Colonic mucosa (tissue), 4 donors: ENCODE data around the gene MYL7. TPM values are rescaled to one million over a fixed set of nuclear protein-coding genes. Genes with fewer than 3 reads are reported as not detected.

Experiments used
- DNase-seq: peaks from one replicate; pipeline ENCODE4 v3.0.0-alpha.2; 2020
- H3K27ac ChIP-seq: fragments of 200-600 bp; one replicate; pipeline ENCODE4 v1.8.0; 2021
- H3K27me3 ChIP-seq: fragments of 200-600 bp; one replicate; pipeline ENCODE4 v1.8.0; 2021
- H3K36me3 ChIP-seq: fragments of 200-600 bp; one replicate; pipeline ENCODE4 v1.8.0; 2021
- H3K4me1 ChIP-seq: fragments of 200-600 bp; one replicate; pipeline ENCODE4 v1.8.0; 2021; ENCODE audit warnings: mild to moderate bottlenecking
- H3K4me3 ChIP-seq: fragments of 200-600 bp; one replicate; pipeline ENCODE4 v1.8.0; 2021
- H3K9ac ChIP-seq, 2 donors: one replicate each; pipeline ENCODE4 v1.7.0; 2013; ENCODE audit warnings: control low read depth in 2 of 2, low read depth in 2 of 2, low read length in 2 of 2
- H3K9me3 ChIP-seq: fragments of 200-600 bp; one replicate; pipeline ENCODE4 v1.8.0; 2021
- intact Hi-C: fragments of 100-400 bp; cut with DNase I; formaldehyde crosslinking; loops from one replicate; pipeline ENCODE4 v1.14.1; 2022
- total RNA-seq, 2 donors: library from RNA; stranded (reverse); fragmentation: NEBNext Ultra II Directional in 1 of 2; extraction: Animal tissue kit (Norgen Biotek cat#: 25700) in 1 of 2; gene quantifications; one replicate each; pipeline ENCODE4 v1.2.1, GENCODE V29; 2021
- TF ChIP-seq, protein P1 (sequence below): fragments of 200-600 bp; IDR thresholded peaks from one replicate; pipeline ENCODE4 v1.8.0; 2022; ENCODE audit warnings: antibody characterized with exemption, mild to moderate bottlenecking
- donor health status: healthy.
- donor health status: DM: no; HTN: no; CAD: no.
- donor health status: DM: no; HTN: no; CAD: no.

The MYL7 gene
- total RNA-seq, 2 donors from 2014 or later, result 2.2 TPM; not detected in 1

DNA sequence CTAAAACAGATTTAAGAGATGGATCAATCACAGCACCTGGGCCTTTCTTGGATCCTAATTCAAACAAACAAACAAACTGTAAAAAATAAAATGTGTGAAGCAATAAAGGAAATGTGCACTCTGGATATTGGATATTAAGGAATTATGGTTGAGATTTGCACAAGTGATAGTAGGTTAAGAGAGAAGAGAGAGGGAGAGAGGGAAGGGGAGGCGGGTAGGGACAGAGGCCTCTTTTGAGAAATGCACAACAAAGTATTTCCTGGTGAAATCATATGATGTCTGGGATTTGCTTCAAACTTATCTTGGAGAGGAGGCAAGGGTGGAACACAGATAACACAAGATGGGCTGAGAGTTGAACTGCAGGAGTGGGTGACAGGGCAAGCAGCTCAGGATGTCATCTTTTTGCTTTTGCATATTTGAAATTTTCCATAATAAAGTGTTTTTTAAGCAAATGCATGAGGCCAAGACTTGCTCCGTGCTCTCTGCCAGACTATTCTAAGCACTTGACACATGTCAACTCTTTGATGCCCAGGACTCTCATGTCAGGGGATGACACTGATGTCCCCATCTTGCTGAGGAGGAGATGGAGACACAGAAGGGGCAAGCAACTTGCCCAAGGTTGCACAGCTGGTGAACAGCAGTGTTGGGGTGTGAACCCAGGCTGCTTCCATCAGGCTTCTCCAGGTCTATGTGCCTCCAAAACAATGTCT lies 46.1 kb downstream of the MYL7 start:
- no peak overlapping the region for H3K9ac ChIP-seq
- H3K27ac ChIP-seq, result no peak overlapping the region
- H3K4me1 ChIP-seq, result no peaks in the 10 kb centered on the region
- DNase-seq, result no peak
- no peak overlapping the region for H3K4me3 ChIP-seq
- H3K36me3 ChIP-seq, result no peaks in the 10 kb centered on the region
- TF ChIP-seq, protein P1, sequence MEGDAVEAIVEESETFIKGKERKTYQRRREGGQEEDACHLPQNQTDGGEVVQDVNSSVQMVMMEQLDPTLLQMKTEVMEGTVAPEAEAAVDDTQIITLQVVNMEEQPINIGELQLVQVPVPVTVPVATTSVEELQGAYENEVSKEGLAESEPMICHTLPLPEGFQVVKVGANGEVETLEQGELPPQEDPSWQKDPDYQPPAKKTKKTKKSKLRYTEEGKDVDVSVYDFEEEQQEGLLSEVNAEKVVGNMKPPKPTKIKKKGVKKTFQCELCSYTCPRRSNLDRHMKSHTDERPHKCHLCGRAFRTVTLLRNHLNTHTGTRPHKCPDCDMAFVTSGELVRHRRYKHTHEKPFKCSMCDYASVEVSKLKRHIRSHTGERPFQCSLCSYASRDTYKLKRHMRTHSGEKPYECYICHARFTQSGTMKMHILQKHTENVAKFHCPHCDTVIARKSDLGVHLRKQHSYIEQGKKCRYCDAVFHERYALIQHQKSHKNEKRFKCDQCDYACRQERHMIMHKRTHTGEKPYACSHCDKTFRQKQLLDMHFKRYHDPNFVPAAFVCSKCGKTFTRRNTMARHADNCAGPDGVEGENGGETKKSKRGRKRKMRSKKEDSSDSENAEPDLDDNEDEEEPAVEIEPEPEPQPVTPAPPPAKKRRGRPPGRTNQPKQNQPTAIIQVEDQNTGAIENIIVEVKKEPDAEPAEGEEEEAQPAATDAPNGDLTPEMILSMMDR, result no peak
- H3K27me3 ChIP-seq, result no peaks in the 10 kb centered on the region
- intact Hi-C loops, result no loop called here
- H3K9me3 ChIP-seq, result no peaks in the 10 kb centered on the region

DNA sequence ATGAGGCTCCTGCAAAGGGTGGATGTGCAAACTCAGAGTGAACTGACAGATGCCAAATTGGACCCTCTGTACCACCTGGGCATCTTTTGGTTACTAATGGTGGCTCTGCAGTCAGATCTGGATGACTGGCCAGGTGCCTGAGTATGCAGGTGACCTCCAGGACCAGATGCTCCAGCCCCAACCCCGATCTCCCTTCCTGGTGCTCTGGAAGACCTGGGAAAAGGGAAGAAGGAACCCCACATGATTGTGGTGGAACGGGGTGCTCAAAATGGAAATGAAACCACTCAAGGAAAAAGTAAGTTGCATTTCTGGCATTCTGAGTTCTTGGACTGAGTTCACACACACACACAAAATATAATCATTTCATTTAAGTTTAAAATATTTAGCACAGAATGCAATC lies 46.8 kb downstream of the MYL7 start:
- no peak overlapping the region for H3K27ac ChIP-seq
- TF ChIP-seq, protein P1, result no peak
- DNase-seq, result no peak

DNA sequence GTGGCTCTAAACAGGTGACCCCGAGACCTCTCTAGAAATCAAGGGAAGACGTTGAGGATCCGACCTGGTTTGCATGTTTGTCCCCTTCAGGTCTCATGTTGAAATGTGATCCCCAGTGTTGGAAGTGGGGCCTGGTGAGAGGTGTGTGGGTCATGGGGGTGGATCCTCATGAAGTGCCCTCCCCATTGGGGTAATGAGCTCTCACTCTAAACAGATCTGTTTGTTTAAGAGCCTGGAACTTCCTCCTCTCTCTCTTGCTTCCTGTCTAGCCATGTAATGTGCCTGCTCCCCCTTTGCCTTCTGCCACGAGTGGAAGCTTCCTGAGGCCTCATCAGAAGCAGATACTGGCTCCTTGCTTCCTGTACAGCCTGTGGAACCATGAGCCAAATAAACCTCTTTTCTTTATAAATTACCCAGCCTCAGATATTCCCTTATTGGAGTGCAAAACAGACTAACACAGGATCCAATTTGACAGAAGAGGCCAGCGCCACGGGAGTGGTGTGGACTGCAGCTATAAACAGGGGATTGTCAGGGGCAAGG lies 48.0 kb downstream of the MYL7 start:
- no peak for DNase-seq
- TF ChIP-seq, protein P1, result no peak
- no peaks in the 10 kb centered on the region for H3K4me1 ChIP-seq
- no peak overlapping the region for H3K9ac ChIP-seq
- no peaks in the 10 kb centered on the region for H3K9me3 ChIP-seq
- no peaks in the 10 kb centered on the region for H3K36me3 ChIP-seq
- H3K27ac ChIP-seq, result no peak overlapping the region
- no peak overlapping the region for H3K4me3 ChIP-seq
- intact Hi-C loops, result no loop called here
- H3K27me3 ChIP-seq, result no peaks in the 10 kb centered on the region

More for the DNA sequence above, 46.8 kb downstream of the MYL7 start:
- no peak overlapping the region for H3K9ac ChIP-seq
- intact Hi-C loops, result no loop called here
- H3K4me1 ChIP-seq, result no peaks in the 10 kb centered on the region
- no peaks in the 10 kb centered on the region for H3K36me3 ChIP-seq
- no peaks in the 10 kb centered on the region for H3K9me3 ChIP-seq
- no peaks in the 10 kb centered on the region for H3K27me3 ChIP-seq
- H3K4me3 ChIP-seq, result no peak overlapping the region

Other genes with a start within 250 kb of the MYL7 start
- gene URGCP, start 234.7 kb downstream of the MYL7 start, total RNA-seq, result 10 to 100 TPM; 45.5 to 65.7 TPM
- 10 to 100 TPM in 1 of 2 donors, 1 to 10 TPM in 1; 8.9 to 12.8 TPM for gene UBE2D4, start 214.9 kb downstream of the MYL7 start, total RNA-seq
- not detected for gene SPDYE1, start 143.4 kb downstream of the MYL7 start, total RNA-seq
- gene DBNL, start 96.6 kb downstream of the MYL7 start, total RNA-seq, result 100 to 1,000 TPM in 1 of 2 donors, 10 to 100 TPM in 1; 81.4 to 106 TPM
- gene PGAM2, start 75.8 kb downstream of the MYL7 start, total RNA-seq, result under 1 TPM; 0.29 to 0.52 TPM
- gene POLM, start 58.8 kb downstream of the MYL7 start, total RNA-seq, result 10 to 100 TPM; 17.2 to 25.9 TPM
- gene AEBP1, start 37.0 kb downstream of the MYL7 start, total RNA-seq, result 10 to 100 TPM; 21.4 to 30.4 TPM
- 100 to 1,000 TPM in 1 of 2 donors, 10 to 100 TPM in 1; 54.8 to 161 TPM for gene POLD2, start 17.8 kb downstream of the MYL7 start, total RNA-seq
- gene GCK, start 48.1 kb upstream of the MYL7 start, total RNA-seq, result under 1 TPM; 0.17 to 0.19 TPM
- 100 to 1,000 TPM in 1 of 2 donors, 10 to 100 TPM in 1; 83.0 to 103 TPM for gene YKT6, start 59.6 kb upstream of the MYL7 start, total RNA-seq
- under 1 TPM; 0.42 to 0.80 TPM for gene CAMK2B, start 184.3 kb upstream of the MYL7 start, total RNA-seq